ENCODE results near the gene TPGS2. TPM values are rescaled to one million over a fixed set of nuclear protein-coding genes. Genes with fewer than 3 reads are reported as not detected.

Gene TPGS2
- total and polyA plus RNA-seq, 2 of the 13 experiments (the other 11 are each of a cell fraction or from before 2014, with no cell fraction given), result 73.3 to 137 TPM

DNA sequence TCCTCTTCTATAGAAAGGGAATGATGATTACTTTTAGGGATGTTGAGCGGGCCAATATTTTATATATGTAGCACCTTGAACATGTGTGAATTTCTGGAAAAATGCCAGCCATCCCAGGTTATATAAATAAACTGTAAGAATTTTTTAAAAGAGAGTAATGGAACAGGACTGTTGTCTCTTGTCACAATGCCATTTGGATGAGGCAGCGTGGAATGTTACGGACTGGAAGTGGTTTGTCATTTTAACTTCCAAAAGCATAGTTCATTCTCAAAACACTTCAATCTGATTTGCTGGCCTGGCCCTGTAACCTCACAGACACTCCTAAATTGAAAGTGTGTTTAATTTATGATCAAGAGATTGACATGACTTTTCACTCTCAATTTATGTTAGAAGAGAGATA lies 70.8 kb downstream of the TPGS2 start:
- Histone ChIP-seq H3K79me2 (ENCODE audit: insufficient read depth, low read length) (no peaks in the 10 kb centered on the region), H3K9ac (ENCODE audit: insufficient read depth, low read depth, low read length) (no peak overlapping the region), H3K27ac (ENCODE audit: extremely low read length, insufficient read depth, low read length) (no peak overlapping the region), H3K4me2 (ENCODE audit: low read depth, low read length) (no peak overlapping the region), H3K27me3 (ENCODE audit: control insufficient read depth in 1 of 2, insufficient read depth in 2 of 2, low read length in 2 of 2) (no peaks in the 10 kb centered on the region), H4K20me1 (ENCODE audit: insufficient read depth, low read length) (no peaks in the 10 kb centered on the region), H3K36me3 (replicated peaks in 1 of 2; ENCODE audit: control insufficient read depth in 1 of 2, insufficient read depth in 2 of 2, low read length in 2 of 2) (no peaks in the 10 kb centered on the region), H2AFZ (ENCODE audit: low read length) (no peak overlapping the region), H3K4me1 (ENCODE audit: insufficient read depth, low read length) (0 out of 2 replicates have a peak, but pooled peaks cover 6% of the 10 kb centered on the region), H3K9me3 (ENCODE audit: low read length) (no peaks in the 10 kb centered on the region), H3K4me3 (replicated peaks in 1 of 3; ENCODE audit: insufficient read depth in 1 of 3, low read depth in 2 of 3, low read length in 3 of 3) (no peak overlapping the region)
- no TSS peak for BruUV-seq (replicated peaks)
- DNase-seq (ENCODE audit: low spot score), result no peak
- no peak for ATAC-seq
- no peak for FAIRE-seq
- WGBS (ENCODE audit: low lambda C conversion rate), result 41% methylated on average over 3 of the region's 3 CpGs
- in situ Hi-C loops (cut with HindIII; ENCODE audit: extremely low pct_ligation_motif_present, low pct_unique_long_range_greater_than_20kb) (loop anchor here (5.0 kb wide), 1 partner anchor 71 kb away; no protein-coding TSS in a partner anchor), intact Hi-C loops (cut with micrococcal nuclease; ENCODE audit: unreplicated experiment) (loop anchor here (1.0 to 5.0 kb wide), 3 partner anchors 70 to 741 kb away; no protein-coding TSS in a partner anchor)
- POLR2A ChIA-PET, result no interaction called here
- TF ChIP-seq ZNF180 (CRISPR knock-in tag; IDR thresholded peaks at IDR 0.05; ENCODE audit: borderline replicate concordance, low read depth) (no peak), ZNF558 (CRISPR knock-in tag; IDR thresholded peaks at IDR 0.05; ENCODE audit: borderline replicate concordance) (no peak), ZNF879 (CRISPR knock-in tag; IDR thresholded peaks at IDR 0.05) (no peak), MEIS2 (CRISPR knock-in tag; IDR thresholded peaks at IDR 0.05) (no peak), ZNF557 (CRISPR knock-in tag; IDR thresholded peaks at IDR 0.05) (no peak), ZNF547 (CRISPR knock-in tag; IDR thresholded peaks at IDR 0.05) (no peak), THAP9 (CRISPR knock-in tag; IDR thresholded peaks at IDR 0.05; ENCODE audit: borderline replicate concordance) (no peak), PAWR (CRISPR knock-in tag; IDR thresholded peaks at IDR 0.05; ENCODE audit: borderline replicate concordance) (no peak), KDM4B (CRISPR knock-in tag; IDR thresholded peaks at IDR 0.05) (no peak), ZFX (CRISPR knock-in tag; IDR thresholded peaks at IDR 0.05; ENCODE audit: low read depth) (no peak), GMEB1 (CRISPR knock-in tag; IDR thresholded peaks at IDR 0.05; ENCODE audit: borderline replicate concordance) (no peak), NR2F2 (IDR thresholded peaks at IDR 0.05; ENCODE audit: borderline replicate concordance, low read depth) (no peak), JUN (CRISPR knock-in tag; IDR thresholded peaks at IDR 0.05) (no peak)
- TF ChIP-seq, protein P1, sequence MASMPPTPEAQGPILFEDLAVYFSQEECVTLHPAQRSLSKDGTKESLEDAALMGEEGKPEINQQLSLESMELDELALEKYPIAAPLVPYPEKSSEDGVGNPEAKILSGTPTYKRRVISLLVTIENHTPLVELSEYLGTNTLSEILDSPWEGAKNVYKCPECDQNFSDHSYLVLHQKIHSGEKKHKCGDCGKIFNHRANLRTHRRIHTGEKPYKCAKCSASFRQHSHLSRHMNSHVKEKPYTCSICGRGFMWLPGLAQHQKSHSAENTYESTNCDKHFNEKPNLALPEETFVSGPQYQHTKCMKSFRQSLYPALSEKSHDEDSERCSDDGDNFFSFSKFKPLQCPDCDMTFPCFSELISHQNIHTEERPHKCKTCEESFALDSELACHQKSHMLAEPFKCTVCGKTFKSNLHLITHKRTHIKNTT (CRISPR knock-in tag; IDR thresholded peaks at IDR 0.05), result no peak
- TF ChIP-seq, protein P2, sequence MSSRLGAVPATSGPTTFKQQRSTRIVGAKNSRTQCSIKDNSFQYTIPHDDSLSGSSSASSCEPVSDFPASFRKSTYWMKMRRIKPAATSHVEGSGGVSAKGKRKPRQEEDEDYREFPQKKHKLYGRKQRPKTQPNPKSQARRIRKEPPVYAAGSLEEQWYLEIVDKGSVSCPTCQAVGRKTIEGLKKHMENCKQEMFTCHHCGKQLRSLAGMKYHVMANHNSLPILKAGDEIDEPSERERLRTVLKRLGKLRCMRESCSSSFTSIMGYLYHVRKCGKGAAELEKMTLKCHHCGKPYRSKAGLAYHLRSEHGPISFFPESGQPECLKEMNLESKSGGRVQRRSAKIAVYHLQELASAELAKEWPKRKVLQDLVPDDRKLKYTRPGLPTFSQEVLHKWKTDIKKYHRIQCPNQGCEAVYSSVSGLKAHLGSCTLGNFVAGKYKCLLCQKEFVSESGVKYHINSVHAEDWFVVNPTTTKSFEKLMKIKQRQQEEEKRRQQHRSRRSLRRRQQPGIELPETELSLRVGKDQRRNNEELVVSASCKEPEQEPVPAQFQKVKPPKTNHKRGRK (CRISPR knock-in tag; IDR thresholded peaks at IDR 0.05), result no peak
- TF ChIP-seq, protein P3, sequence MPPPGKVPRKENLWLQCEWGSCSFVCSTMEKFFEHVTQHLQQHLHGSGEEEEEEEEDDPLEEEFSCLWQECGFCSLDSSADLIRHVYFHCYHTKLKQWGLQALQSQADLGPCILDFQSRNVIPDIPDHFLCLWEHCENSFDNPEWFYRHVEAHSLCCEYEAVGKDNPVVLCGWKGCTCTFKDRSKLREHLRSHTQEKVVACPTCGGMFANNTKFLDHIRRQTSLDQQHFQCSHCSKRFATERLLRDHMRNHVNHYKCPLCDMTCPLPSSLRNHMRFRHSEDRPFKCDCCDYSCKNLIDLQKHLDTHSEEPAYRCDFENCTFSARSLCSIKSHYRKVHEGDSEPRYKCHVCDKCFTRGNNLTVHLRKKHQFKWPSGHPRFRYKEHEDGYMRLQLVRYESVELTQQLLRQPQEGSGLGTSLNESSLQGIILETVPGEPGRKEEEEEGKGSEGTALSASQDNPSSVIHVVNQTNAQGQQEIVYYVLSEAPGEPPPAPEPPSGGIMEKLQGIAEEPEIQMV (CRISPR knock-in tag; IDR thresholded peaks at IDR 0.05; ENCODE audit: low read depth), result no peak
- CTCF ChIA-PET (ENCODE audit: low intra/inter-chr PET ratio, low total read pairs), result interaction anchor here (2.1 kb wide), 1 partner anchor 70 kb away, joined by 35 read pairs; no protein-coding TSS in a partner anchor
